Uterus (tissue), 4 donors: ENCODE data around the gene F2RL3. TPM values are rescaled to one million over a fixed set of nuclear protein-coding genes. Genes with fewer than 3 reads are reported as not detected.
"Not testable (repeated sequence)": the region's sequence is repeated elsewhere in the genome, so short reads cannot be mapped to it uniquely, and the experiment has no call there.

Experiments used
- DNase-seq, 2 donors: peaks; one replicate each; pipeline ENCODE4 v3.0.0-alpha.2; 2019 to 2020
- H3K27ac ChIP-seq, 2 donors: fragments of 200-600 bp; sonication (generic); 1 replicate in 1 of 2; 2 replicates in 1 of 2; pipeline ENCODE4 v1.5.1; 2016 to 2018
- H3K27me3 ChIP-seq, 2 donors: fragments of 200-600 bp; sonication (generic); one replicate each; pipeline ENCODE4 v1.5.1; 2018 to 2019; ENCODE audit warnings: control low read depth in 1 of 2
- H3K36me3 ChIP-seq, 2 donors: fragments of 200-600 bp; sonication (generic); one replicate each; pipeline ENCODE4 v1.5.1; 2019; ENCODE audit warnings: control low read depth in 1 of 2
- H3K4me1 ChIP-seq, 2 donors: fragments of 200-600 bp; sonication (generic); one replicate each; pipeline ENCODE4 v1.5.1; 2018 to 2019; ENCODE audit warnings: control low read depth in 1 of 2
- H3K4me3 ChIP-seq, 2 donors: fragments of 200-600 bp; sonication (generic); 1 replicate in 1 of 2; 2 replicates in 1 of 2; pipeline ENCODE4 v1.5.1; 2018 to 2019; ENCODE audit warnings: mild to moderate bottlenecking in 1 of 2
- H3K9me3 ChIP-seq, 2 donors: fragments of 200-600 bp; sonication (generic); one replicate each; pipeline ENCODE4 v1.5.1; 2019; ENCODE audit warnings: control low read depth in 1 of 2
- CTCF ChIP-seq, 4 experiments: fragments of 200-600 bp in 2 of 4; fragments of 450-650 bp in 2 of 4; sonication (generic) in 2 of 4; IDR thresholded peaks; one replicate each; pipeline ENCODE4 v1.5.1; 2016 to 2019; ENCODE audit warnings: antibody characterized with exemption in 4 of 4, mild to moderate bottlenecking in 2 of 4, moderate library complexity in 1 of 4
- POLR2A ChIP-seq, 2 donors: fragments of 450-650 bp; IDR thresholded peaks; one replicate each; pipeline ENCODE4 v1.6.1; 2016; ENCODE audit warnings: antibody characterized with exemption in 2 of 2, mild to moderate bottlenecking in 1 of 2, moderate library complexity in 1 of 2
- intact Hi-C: fragments of 100-400 bp; cut with DNase I; formaldehyde crosslinking; loops from one replicate; pipeline ENCODE4 v1.15.1; 2023; ENCODE audit warnings: low total_unique reads
- total RNA-seq, 4 donors: library from RNA; depleted of rRNA in 3 of 4; stranded (reverse); fragments of >200 nt in 3 of 4; gene quantifications; one replicate each; pipeline versions ENCODE4 v1.1.0 to v1.2.4, GENCODE V29; 2014 to 2023
- donor health status: DM: yes; HTN: yes; CAD: no.

The F2RL3 gene
- total RNA-seq, 4 donors from 2014 or later, result 0.07 to 20.0 (median 6.3) TPM

- no peak for DNase-seq
These were observed 14.4 kb upstream of the F2RL3 start for GRCh38 chr19:16874250-16874977.

GRCh38 chr19:16874978-16875299 lies 13.9 kb upstream of the F2RL3 start:
- DNase-seq, H3K9me3 ChIP-seq, H3K4me3 ChIP-seq, intact Hi-C loops, H3K4me1 ChIP-seq, H3K27me3 ChIP-seq, H3K27ac ChIP-seq, H3K36me3 ChIP-seq: not testable (repeated sequence)

More at GRCh38 chr19:16874250-16874977, 14.4 kb upstream of the F2RL3 start:
- Histone ChIP-seq H3K4me1 (no peaks in the 10 kb centered on the region), H3K4me3 (no peak overlapping the region), H3K36me3 (no peaks in the 10 kb centered on the region), H3K27ac (no peak overlapping the region), H3K27me3 (no peaks in the 10 kb centered on the region), H3K9me3 (no peaks in the 10 kb centered on the region)
- TF ChIP-seq POLR2A (IDR thresholded peaks at IDR 0.05) (no peak), CTCF (IDR thresholded peaks at IDR 0.05) (no peak)
- intact Hi-C loops, result no loop called here

- no peaks in the 10 kb centered on the region for H3K36me3 ChIP-seq
- DNase-seq, result no peak
- intact Hi-C loops, result no loop called here
- H3K27ac ChIP-seq, result no peak overlapping the region
- TF ChIP-seq CTCF (IDR thresholded peaks at IDR 0.05), result no peak
- TF ChIP-seq POLR2A (IDR thresholded peaks at IDR 0.05), result no peak
- H3K9me3 ChIP-seq, result no peaks in the 10 kb centered on the region
- no peaks in the 10 kb centered on the region for H3K4me1 ChIP-seq
- H3K27me3 ChIP-seq, result no peaks in the 10 kb centered on the region
- H3K4me3 ChIP-seq, result no peak overlapping the region
These were observed 12.9 kb upstream of the F2RL3 start for GRCh38 chr19:16875584-16876555.

GRCh38 chr19:16876904-16877361 lies 11.9 kb upstream of the F2RL3 start:
- DNase-seq, result no peak
- no peak overlapping the region for H3K4me3 ChIP-seq
- TF ChIP-seq CTCF (IDR thresholded peaks at IDR 0.05), result no peak
- no peak for TF ChIP-seq POLR2A (IDR thresholded peaks at IDR 0.05)
- peaks cover 0 to 4% of the 10 kb centered on the region in 2 donors for H3K9me3 ChIP-seq
- no peaks in the 10 kb centered on the region for H3K27me3 ChIP-seq
- H3K4me1 ChIP-seq, result no peaks in the 10 kb centered on the region
- no peaks in the 10 kb centered on the region for H3K36me3 ChIP-seq
- intact Hi-C loops, result no loop called here
- H3K27ac ChIP-seq, result no peak overlapping the region

GRCh38 chr19:16877581-16877980 lies 11.2 kb upstream of the F2RL3 start:
- H3K36me3 ChIP-seq, result no peaks in the 10 kb centered on the region
- intact Hi-C loops, result no loop called here
- H3K9me3 ChIP-seq, result peaks cover 0 to 10% of the 10 kb centered on the region in 2 donors
- H3K4me3 ChIP-seq, result no peak overlapping the region
- no peak overlapping the region for H3K27ac ChIP-seq
- no peaks in the 10 kb centered on the region for H3K4me1 ChIP-seq
- H3K27me3 ChIP-seq, result no peaks in the 10 kb centered on the region
- TF ChIP-seq CTCF (IDR thresholded peaks at IDR 0.05) (no peak), POLR2A (IDR thresholded peaks at IDR 0.05) (no peak)
- DNase-seq, result no peak
